A375 (cell line): ENCODE measurements around the gene CRYBA1. TPM values are rescaled to one million over a fixed set of nuclear protein-coding genes. Genes with fewer than 3 reads are reported as not detected.

Experiments used
- total RNA-seq: library from RNA; depleted of rRNA; stranded (reverse); fragments of >200 nt; shearing (Covaris generic); gene quantifications from 2 replicates; pipeline ENCODE4 v1.2.3, GENCODE V29; 2014; rRNA removed

The CRYBA1 gene, protein sequence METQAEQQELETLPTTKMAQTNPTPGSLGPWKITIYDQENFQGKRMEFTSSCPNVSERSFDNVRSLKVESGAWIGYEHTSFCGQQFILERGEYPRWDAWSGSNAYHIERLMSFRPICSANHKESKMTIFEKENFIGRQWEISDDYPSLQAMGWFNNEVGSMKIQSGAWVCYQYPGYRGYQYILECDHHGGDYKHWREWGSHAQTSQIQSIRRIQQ
- not detected in 2 replicates for total RNA-seq

DNA sequence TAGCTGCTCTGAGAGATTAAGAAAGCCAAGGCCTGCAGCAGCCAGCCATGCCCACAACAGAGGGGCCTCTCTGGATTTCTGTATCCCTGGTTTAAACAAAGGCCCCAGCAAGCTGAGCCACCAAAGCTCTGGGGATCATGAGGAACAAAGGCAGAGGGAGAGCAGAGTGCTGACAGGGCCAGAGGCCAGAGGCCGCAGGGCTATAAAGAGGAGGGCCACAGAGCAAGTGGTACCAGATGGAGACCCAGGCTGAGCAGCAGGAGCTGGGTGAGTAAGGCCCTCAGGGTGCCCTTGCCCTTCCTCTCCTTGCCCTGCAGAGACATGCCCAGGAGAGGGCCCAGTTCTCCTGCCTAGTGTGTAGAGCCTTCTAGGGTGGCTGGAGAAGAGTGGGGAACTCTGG lies at the start of gene CRYBA1:
Gene CRYBA1 (plus strand): TSS at position 232 of the 400 bp plus-strand sequence. CDS start 5 bp downstream, at position 237.

DNA sequence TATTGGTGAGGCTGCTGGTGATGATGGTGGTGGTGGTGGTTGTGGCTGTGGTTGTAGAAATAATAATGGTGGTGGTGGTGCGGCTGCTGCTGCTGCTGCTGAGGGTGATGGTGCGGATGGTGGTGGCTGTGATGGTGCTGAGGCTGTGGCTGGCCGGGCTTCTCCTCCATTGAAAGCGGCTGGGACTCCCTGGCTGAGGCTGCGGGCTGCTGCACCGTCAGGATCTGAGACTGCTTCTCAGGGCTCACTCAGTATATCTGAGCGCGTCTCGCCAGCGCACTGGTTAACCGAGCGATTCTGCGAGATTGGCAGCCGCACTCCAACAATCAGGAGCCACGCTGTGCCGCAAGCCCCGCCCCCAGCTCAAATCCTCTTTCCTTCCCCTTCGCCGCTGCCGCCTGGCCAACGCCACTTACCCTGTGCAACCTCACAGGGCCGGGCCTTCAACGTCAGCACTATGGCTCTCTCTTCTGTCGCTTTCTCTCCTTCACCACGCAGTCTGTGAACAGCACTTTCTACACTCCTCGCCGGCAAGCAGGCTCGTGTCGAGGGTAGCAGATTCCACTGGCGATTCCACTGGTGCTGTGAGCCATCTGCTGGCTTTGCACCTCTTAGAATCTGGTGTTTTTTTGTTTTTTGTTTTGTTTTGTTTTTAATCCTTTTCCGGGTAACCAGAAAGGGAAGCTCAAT lies 47.4 kb downstream of the CRYBA1 start, which contains the start of gene NUFIP2:
Gene NUFIP2 (minus strand): TSS at position 259 of the 690 bp plus-strand sequence. CDS start 89 bp downstream, at position 170.

Other genes with a start within 250 kb of the CRYBA1 start
- not detected in 2 replicates for gene SEZ6, start 240.8 kb upstream of the CRYBA1 start, total RNA-seq
- 1.2 and 1.4 TPM in 2 replicates for gene PIPOX, start 203.7 kb upstream of the CRYBA1 start, total RNA-seq
- gene MYO18A, start 66.5 kb upstream of the CRYBA1 start, total RNA-seq, result 41.5 and 52.1 TPM in 2 replicates
- gene NUFIP2, start 47.3 kb downstream of the CRYBA1 start, total RNA-seq, result 27.3 and 27.8 TPM in 2 replicates
- gene TAOK1, start 143.5 kb downstream of the CRYBA1 start, total RNA-seq, result 29.6 and 37.1 TPM in 2 replicates